Pons (tissue), 1 donor: Measurements from ENCODE around the gene ADARB2.

Experiments
- DNase-seq: peaks from one replicate; pipeline ENCODE4 v3.0.0-alpha.2; 2016; ENCODE audit warnings: low spot score

The ADARB2 gene

GRCh38 chr10:1495915-1496517 lies 241.3 kb downstream of the ADARB2 start:
- DNase-seq = no peak

GRCh38 chr10:1492641-1493040 lies 244.7 kb downstream of the ADARB2 start:
- no peak for DNase-seq

GRCh38 chr10:1491901-1492300 lies 245.4 kb downstream of the ADARB2 start:
- DNase-seq = no peak

GRCh38 chr10:1489801-1490200 lies 247.5 kb downstream of the ADARB2 start:
- DNase-seq = no peak

- no peak for DNase-seq
Observed at GRCh38 chr10:1488970-1489548, 248.3 kb downstream of the ADARB2 start.

GRCh38 chr10:1486841-1487687 lies 250.3 kb downstream of the ADARB2 start:
- DNase-seq = no peak

- DNase-seq = no peak
Observed at GRCh38 chr10:1485357-1485756, 252.0 kb downstream of the ADARB2 start.

GRCh38 chr10:1483826-1484225 lies 253.5 kb downstream of the ADARB2 start:
- no peak for DNase-seq

- no peak for DNase-seq
Observed at GRCh38 chr10:1483246-1483645, 254.1 kb downstream of the ADARB2 start.

- no peak for DNase-seq
Observed at GRCh38 chr10:1477578-1477977, 259.7 kb downstream of the ADARB2 start.

- DNase-seq = no peak
Observed at GRCh38 chr10:1476455-1476803, 260.9 kb downstream of the ADARB2 start.

GRCh38 chr10:1475771-1476454 lies 261.4 kb downstream of the ADARB2 start:
- DNase-seq = no peak

- DNase-seq = no peak
Observed at GRCh38 chr10:1475098-1475591, 262.2 kb downstream of the ADARB2 start.

- DNase-seq = no peak
Observed at GRCh38 chr10:1474376-1475097, 262.8 kb downstream of the ADARB2 start.

GRCh38 chr10:1473874-1474273 lies 263.5 kb downstream of the ADARB2 start:
- DNase-seq = no peak

- DNase-seq = no peak
Observed at GRCh38 chr10:1472178-1472958, 265.0 kb downstream of the ADARB2 start.

- DNase-seq = no peak
Observed at GRCh38 chr10:1468811-1469210, 268.5 kb downstream of the ADARB2 start.

GRCh38 chr10:1467334-1468076 lies 269.8 kb downstream of the ADARB2 start:
- DNase-seq = no peak

- no peak for DNase-seq
Observed at GRCh38 chr10:1465993-1466764, 271.1 kb downstream of the ADARB2 start.
